ENCODE data around the gene NXN. TPM values are rescaled to one million over a fixed set of nuclear protein-coding genes. Genes with fewer than 3 reads are reported as not detected.
"Not testable (repeated sequence)": the region's sequence is repeated elsewhere in the genome, so short reads cannot be mapped to it uniquely, and the experiment has no call there.

NXN gene
- total RNA-seq, 6 donors from 2014 or later, result 32.4 to 63.1 (median 52.2) TPM

DNA sequence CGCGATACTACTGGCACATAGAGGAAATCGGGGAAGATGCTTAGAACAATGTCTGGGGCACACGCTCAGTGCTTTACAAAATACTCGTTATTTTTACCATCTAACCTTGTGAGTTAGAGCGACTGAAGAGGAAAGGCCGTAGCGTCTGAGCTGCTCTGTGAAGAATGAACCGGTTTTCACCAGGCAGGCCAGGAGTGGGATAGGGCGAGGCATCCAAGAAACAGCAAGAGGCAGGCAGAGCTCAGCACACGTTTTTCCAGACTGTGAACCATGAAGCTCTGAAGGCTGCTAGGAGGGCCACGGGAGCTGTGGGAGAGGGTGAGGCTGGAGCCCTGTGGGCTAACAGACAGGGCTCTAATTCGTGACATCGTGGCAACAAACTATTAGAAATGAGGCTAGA, 101.9 kb downstream of the NXN start:
- ATAC-seq (ENCODE audit: low FRiP score in 2 of 2) (no peak), DNase-seq (no peak)
- H3K4me3 ChIP-seq, result no peak overlapping the region
- peak overlapping the region in 2 of 4 donors; percentile 43 to 54 for H3K27ac ChIP-seq
- TF ChIP-seq POLR2A (IDR thresholded peaks at IDR 0.05), result no peak
- TF ChIP-seq EP300 (IDR thresholded peaks at IDR 0.05), result no peak
- TF ChIP-seq, protein P1, sequence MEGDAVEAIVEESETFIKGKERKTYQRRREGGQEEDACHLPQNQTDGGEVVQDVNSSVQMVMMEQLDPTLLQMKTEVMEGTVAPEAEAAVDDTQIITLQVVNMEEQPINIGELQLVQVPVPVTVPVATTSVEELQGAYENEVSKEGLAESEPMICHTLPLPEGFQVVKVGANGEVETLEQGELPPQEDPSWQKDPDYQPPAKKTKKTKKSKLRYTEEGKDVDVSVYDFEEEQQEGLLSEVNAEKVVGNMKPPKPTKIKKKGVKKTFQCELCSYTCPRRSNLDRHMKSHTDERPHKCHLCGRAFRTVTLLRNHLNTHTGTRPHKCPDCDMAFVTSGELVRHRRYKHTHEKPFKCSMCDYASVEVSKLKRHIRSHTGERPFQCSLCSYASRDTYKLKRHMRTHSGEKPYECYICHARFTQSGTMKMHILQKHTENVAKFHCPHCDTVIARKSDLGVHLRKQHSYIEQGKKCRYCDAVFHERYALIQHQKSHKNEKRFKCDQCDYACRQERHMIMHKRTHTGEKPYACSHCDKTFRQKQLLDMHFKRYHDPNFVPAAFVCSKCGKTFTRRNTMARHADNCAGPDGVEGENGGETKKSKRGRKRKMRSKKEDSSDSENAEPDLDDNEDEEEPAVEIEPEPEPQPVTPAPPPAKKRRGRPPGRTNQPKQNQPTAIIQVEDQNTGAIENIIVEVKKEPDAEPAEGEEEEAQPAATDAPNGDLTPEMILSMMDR (IDR thresholded peaks at IDR 0.05), result no peak
- no peak for TF ChIP-seq POLR2AphosphoS5 (IDR thresholded peaks at IDR 0.05)
- H3K9me3 ChIP-seq, result no peaks in the 10 kb centered on the region
- no peaks in the 10 kb centered on the region for H3K36me3 ChIP-seq
- peaks cover 16 to 32% (median 24%) of the 10 kb centered on the region in 4 donors for H3K4me1 ChIP-seq
- 71 to 73% methylated on average over 14 of the region's 14 CpGs for WGBS, 2 donors
- H3K27me3 ChIP-seq, result no peaks in the 10 kb centered on the region

DNA sequence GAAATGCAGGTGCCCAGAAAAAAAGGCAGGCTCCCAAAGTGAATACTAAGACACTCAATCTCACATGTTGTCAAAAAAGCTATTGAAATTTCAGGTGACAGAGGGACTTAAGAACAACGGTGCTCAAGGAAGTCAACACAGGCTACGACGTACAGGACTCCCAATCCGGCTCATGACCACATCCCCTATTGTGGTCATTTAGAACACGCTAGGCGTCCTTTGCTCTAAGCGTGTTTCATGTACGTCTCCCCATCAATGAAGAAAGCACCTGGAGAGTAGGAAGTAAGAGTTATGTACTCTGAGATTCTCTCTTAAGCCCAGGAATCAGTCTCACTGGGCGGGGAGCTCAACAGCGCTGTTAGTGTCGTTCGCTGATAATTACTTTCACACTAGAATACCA, 103.3 kb downstream of the NXN start:
- 56 to 84% methylated on average over 12 of the region's 12 CpGs for WGBS, 2 donors
- Histone ChIP-seq H3K9me3 (no peaks in the 10 kb centered on the region), H3K27me3 (no peaks in the 10 kb centered on the region), H3K4me3 (no peak overlapping the region), H3K4me1 (peaks cover 16 to 24% (median 21%) of the 10 kb centered on the region in 4 donors), H3K27ac (peak overlapping the region in 1 of 4 donors; percentile 54), H3K36me3 (no peaks in the 10 kb centered on the region)
- ATAC-seq (ENCODE audit: low FRiP score in 2 of 2), result no peak
- TF ChIP-seq, protein P1 (IDR thresholded peaks at IDR 0.05), result no peak
- TF ChIP-seq POLR2A (IDR thresholded peaks at IDR 0.05) (no peak), EP300 (IDR thresholded peaks at IDR 0.05) (no peak), POLR2AphosphoS5 (IDR thresholded peaks at IDR 0.05) (no peak)
- DNase-seq, result no peak

DNA sequence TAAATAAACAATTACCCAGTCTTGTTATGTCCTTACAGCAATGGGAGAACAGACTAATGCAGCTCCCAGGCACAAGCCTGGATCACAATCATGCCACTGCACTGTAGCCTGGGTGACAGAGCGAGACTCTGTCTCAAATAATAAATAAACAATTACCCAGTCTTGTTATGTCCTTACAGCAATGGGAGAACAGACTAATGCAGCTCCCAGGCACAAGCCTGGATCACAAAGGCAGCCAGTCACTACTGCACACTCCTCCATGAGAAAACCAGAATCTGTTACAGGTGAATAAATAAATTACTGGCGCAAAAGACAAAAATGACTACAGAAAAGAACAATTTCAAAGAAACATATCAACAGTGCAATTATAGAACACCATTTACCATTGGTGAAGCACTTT, 105.0 kb downstream of the NXN start:
- not testable (repeated sequence) for DNase-seq; H3K27me3 ChIP-seq; ATAC-seq (ENCODE audit: low FRiP score in 2 of 2); H3K9me3 ChIP-seq; H3K27ac ChIP-seq; H3K4me3 ChIP-seq; H3K36me3 ChIP-seq
- H3K4me1 ChIP-seq, result peaks cover 4 to 11% (median 6%) of the 10 kb centered on the region in 4 donors
- WGBS, 2 donors, result 89 to 92% methylated on average over 2 of the region's 2 CpGs

DNA sequence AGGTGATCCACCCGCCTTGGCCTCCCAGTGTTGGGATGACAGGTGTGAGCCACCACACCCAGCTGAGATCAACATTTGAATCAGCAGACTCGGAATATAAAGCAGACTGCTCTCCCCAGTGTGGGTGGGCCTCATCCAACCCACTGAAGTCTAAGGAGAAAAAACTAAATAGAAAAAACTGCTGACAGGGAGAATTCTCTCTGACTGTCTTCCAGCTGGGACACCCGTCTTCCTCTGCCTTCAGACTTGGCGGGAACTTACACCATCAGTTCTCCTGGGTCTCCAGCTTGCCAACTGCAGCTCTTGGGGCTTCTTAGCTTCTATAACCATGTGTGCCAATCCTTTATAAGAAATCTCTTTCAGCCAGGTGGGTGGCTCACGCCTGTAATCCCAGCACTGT, 106.7 kb downstream of the NXN start:
- no peak for DNase-seq
- Histone ChIP-seq H3K27me3 (no peaks in the 10 kb centered on the region), H3K9me3 (no peaks in the 10 kb centered on the region), H3K4me3 (no peak overlapping the region), H3K36me3 (no peaks in the 10 kb centered on the region), H3K4me1 (peaks cover 0 to 10% (median 1%) of the 10 kb centered on the region in 4 donors), H3K27ac (no peak overlapping the region)
- ATAC-seq (ENCODE audit: low FRiP score in 2 of 2), result no peak
- TF ChIP-seq POLR2A (IDR thresholded peaks at IDR 0.05), result no peak
- TF ChIP-seq, protein P1 (IDR thresholded peaks at IDR 0.05), result no peak
- WGBS, 2 donors, result 90 to 94% methylated on average over 4 to 5 of the region's 5 CpGs

DNA sequence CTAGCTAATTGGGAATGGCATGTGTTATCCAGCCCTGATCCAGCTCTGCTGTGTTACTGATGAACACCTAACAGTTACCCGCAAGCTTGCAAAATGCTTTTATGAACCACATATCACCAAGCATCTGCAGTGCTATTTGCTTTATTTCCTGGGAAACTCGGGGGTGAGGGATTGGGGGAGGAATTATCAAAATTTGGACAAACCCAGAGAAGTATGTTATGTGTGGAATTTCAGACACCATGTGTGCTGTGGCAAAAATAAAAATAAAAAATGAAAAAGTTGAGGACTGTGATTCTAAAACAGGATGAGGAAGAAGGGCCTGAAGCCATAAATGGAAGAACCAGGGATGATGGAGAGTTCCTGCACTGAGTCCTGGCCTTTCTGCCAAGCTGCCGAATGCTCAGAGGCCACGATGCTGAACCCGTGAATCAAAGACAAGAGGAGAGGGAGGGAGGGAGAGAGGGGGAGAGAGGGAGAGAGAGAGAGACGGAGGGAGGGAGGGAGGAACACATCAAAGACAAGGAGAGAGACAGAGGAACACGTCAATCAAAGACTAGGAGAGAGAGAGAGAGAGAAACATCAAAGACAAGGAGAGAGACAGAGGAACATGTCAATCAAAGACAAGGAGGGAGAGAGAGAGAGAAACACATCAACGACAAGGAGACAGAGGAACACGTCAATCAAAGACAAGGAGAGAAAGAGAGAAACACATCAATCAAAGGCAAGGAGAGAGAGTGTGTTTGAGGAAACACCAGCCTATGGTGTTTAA, 107.6 kb downstream of the NXN start:
- TF ChIP-seq EP300 (IDR thresholded peaks at IDR 0.05) (no peak), POLR2A (IDR thresholded peaks at IDR 0.05) (no peak), POLR2AphosphoS5 (IDR thresholded peaks at IDR 0.05) (no peak)
- TF ChIP-seq, protein P1 (IDR thresholded peaks at IDR 0.05), result no peak
- no peak overlapping the region for H3K4me3 ChIP-seq
- H3K9me3 ChIP-seq, result no peaks in the 10 kb centered on the region
- peaks cover 0 to 10% (median 1%) of the 10 kb centered on the region in 4 donors for H3K4me1 ChIP-seq
- ATAC-seq (ENCODE audit: low FRiP score in 2 of 2) (no peak), DNase-seq (no peak)
- H3K27me3 ChIP-seq, result no peaks in the 10 kb centered on the region
- no peak overlapping the region for H3K27ac ChIP-seq
- H3K36me3 ChIP-seq, result no peaks in the 10 kb centered on the region
- 66 to 69% methylated on average over 9 of the region's 9 CpGs for WGBS, 2 donors

All from upper lobe of left lung (tissue), 6 donors.